ENCODE measurements around the gene NEAT1.

GRCh38 chr11:65373839-65374580, 48.6 kb upstream of the NEAT1 start:
- no peak for TF ChIP-seq POLR2AphosphoS5 (IDR thresholded peaks at IDR 0.05; ENCODE audit: low read depth, low read length)
- no peak for TF ChIP-seq CTCF (IDR thresholded peaks at IDR 0.05 in 2 of 3, conservative IDR thresholded peaks at IDR 0.05 in 1 of 3; ENCODE audit: borderline replicate concordance in 1 of 3, insufficient read depth in 1 of 3, low read depth in 2 of 3, low read length in 2 of 3)
- no peak for TF ChIP-seq POLR2A (IDR thresholded peaks at IDR 0.05; ENCODE audit: borderline replicate concordance, extremely low read depth, insufficient read depth, insufficient read length)
- TF ChIP-seq ZBTB33 (IDR thresholded peaks at IDR 0.05; ENCODE audit: extremely low read depth, insufficient replicate concordance, low read length): no peak
- no peak for TF ChIP-seq YY1 (IDR thresholded peaks at IDR 0.05; ENCODE audit: extremely low read depth, insufficient replicate concordance, low read depth, low read length)
- TF ChIP-seq, protein P1, sequence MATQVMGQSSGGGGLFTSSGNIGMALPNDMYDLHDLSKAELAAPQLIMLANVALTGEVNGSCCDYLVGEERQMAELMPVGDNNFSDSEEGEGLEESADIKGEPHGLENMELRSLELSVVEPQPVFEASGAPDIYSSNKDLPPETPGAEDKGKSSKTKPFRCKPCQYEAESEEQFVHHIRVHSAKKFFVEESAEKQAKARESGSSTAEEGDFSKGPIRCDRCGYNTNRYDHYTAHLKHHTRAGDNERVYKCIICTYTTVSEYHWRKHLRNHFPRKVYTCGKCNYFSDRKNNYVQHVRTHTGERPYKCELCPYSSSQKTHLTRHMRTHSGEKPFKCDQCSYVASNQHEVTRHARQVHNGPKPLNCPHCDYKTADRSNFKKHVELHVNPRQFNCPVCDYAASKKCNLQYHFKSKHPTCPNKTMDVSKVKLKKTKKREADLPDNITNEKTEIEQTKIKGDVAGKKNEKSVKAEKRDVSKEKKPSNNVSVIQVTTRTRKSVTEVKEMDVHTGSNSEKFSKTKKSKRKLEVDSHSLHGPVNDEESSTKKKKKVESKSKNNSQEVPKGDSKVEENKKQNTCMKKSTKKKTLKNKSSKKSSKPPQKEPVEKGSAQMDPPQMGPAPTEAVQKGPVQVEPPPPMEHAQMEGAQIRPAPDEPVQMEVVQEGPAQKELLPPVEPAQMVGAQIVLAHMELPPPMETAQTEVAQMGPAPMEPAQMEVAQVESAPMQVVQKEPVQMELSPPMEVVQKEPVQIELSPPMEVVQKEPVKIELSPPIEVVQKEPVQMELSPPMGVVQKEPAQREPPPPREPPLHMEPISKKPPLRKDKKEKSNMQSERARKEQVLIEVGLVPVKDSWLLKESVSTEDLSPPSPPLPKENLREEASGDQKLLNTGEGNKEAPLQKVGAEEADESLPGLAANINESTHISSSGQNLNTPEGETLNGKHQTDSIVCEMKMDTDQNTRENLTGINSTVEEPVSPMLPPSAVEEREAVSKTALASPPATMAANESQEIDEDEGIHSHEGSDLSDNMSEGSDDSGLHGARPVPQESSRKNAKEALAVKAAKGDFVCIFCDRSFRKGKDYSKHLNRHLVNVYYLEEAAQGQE (IDR thresholded peaks at IDR 0.05; ENCODE audit: low read depth): no peak
- TF ChIP-seq ZFX (IDR thresholded peaks at IDR 0.05): no peak
- TF ChIP-seq SIN3A (IDR thresholded peaks at IDR 0.05; ENCODE audit: low read depth): no peak
- no peak for TF ChIP-seq EZH2phosphoT487 (IDR thresholded peaks at IDR 0.05; ENCODE audit: borderline replicate concordance)
- TF ChIP-seq SP1 (IDR thresholded peaks at IDR 0.05; ENCODE audit: low read depth): no peak
- no peak for TF ChIP-seq TCF7L2 (IDR thresholded peaks at IDR 0.05; ENCODE audit: borderline replicate concordance, extremely low read depth, insufficient read depth, insufficient read length)
